ENCODE data around the gene MCTP2.

The MCTP2 gene

DNA sequence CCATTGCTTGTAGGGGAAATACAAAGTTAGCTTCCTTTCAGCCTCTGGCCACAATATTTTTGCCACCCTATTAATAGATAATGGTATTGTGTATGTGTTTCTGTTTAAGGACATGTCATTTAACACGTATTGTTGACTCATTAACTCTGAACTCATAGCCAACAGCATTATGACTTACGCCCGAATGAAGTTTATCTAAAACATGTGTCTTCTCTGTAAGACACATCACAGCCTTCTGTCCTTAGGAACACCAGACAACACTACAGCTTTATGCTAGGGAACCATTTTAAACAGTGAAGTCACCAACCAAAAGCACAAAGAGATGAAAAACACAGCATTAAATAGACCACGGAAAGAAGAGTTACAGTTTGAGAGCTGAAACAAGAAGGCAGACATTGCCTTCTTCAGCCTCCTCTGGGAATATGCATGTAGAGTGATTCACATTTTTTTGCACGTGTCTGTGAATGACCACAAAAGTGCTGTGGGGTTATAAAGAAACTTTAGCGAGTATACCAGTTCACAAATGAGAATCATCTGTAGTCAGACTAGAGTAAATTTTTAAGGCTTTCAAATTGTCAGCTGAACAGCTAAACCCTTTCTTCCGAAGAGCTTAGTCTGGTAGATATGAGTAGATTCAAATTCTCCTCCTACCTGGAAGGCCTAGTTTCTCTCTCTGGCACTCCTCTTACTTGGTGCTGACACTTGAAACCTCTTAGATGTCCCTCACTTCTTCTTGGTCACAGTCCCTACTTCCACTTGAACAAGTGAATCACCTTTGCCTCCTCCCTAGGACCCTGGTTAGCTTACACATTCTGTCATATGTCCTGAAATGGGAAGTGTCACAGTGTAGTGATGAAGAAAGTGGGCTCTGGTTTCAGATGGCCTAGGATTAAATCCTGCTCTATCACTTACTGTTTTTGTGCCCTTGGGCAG is 32.2 kb downstream of the MCTP2 start:
- DNase-seq = no peak

DNA sequence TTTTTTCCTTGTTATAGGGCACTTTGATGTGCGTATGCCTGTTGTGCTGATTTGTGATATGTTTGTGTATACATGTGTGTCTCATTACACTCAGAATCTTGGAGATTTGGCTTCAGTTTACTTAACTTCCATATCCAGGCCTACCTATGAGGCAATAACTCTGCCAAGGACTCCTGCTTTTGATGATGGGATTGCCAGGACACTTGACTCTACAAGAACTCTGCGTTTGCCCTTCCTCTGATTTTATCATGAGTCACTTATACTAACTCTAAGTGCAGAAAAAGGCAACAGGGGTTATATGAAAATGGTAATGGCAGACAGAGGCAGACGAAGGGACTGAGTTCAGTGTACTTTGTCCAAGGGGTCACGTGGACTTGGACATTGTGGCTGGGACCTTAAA is 33.6 kb downstream of the MCTP2 start:
- DNase-seq = no peak

DNA sequence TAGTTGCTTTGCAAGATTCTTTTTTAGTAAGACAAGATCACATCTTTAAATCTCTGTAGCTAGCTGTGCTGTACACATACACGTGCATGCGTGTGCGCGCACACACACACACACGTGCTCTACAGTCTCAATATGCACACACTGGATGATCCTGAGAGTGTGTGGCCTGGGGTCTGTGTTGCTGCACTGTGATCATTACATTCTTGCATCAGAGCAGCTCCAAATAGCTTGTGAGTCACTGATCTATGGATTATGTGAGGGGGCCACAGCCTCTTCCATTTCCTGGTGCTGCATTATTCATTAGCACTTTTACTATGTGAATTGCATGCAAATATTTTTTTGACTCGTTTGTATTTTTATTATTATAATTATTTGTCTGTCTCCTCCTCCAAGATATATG is 34.6 kb downstream of the MCTP2 start:
- no peak for DNase-seq

DNA sequence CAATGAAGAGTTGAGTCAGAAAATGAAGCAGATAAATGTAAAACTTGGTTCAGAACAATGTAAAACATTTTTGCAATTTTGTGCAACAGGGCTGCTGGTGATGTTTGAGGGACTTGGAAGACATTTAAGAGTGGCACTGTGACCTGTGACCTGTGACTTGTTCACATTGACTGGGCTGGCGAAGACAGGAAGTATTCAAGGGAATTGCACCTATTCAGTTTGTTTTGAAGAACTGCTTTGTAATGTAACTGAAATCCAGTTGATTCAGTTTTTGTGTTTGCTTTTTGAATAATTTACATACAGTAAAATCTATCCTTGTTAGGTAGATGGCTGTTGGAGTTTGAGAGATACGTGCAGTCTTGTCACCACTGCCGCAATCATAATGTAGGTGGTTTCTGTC is 35.4 kb downstream of the MCTP2 start:
- DNase-seq = no peak

- DNase-seq = no peak
Measured at GRCh38 chr15:94269954-94270353, 38.6 kb downstream of the MCTP2 start.

- DNase-seq = no peak
Measured at GRCh38 chr15:94270570-94270969, 39.2 kb downstream of the MCTP2 start.

DNA sequence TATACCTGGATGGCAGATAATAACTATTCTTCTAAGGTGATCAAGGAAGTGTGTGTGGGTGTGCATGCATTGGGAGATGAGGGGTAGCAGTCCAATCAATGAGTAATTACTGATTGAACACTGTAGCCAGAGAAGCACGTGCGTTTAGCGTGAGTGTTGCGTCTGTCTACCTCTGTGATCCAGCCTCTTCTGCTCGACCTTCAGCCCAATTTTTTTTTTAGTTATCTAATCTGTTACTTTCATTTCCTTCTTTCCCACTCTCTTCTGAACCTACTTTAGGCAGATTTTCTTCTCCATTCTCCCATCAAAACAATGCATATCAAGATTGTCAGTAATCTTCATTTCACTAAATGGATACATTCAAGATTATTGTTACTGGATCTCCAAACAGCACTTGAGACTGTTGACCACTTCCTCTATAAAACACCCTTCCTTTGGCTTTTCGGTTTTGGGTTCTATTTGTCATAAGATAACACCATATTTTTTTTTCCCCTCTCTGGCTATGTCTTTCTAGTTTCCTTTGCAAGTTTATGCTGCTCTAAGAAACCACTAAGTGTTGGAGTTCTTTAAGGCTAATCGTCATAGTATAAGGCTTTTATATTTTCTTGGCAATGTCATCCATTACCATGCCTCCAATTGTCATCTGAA is 41.0 kb downstream of the MCTP2 start:
- DNase-seq = no peak

DNA sequence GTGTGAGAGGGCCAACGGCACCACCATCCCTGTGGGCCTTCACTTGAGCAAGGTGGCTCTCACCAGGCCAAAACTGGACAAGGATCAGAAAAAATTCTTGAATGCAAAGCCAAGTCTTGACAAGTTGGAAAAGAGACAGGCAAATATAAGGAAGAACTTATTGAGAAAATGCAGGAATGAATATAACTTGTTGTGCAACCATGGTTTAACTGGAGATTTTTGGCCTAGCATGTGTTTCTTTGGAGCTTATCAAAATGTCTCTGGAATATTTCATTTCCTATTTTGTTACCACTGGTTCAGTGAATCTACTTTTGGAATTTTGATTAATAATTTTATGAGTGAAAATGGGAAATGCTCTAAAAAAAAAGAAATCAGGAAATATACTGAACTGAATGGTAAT is 42.5 kb downstream of the MCTP2 start:
- no peak for DNase-seq

GRCh38 chr15:94274745-94275144 is 43.4 kb downstream of the MCTP2 start:
- DNase-seq = no peak

DNA sequence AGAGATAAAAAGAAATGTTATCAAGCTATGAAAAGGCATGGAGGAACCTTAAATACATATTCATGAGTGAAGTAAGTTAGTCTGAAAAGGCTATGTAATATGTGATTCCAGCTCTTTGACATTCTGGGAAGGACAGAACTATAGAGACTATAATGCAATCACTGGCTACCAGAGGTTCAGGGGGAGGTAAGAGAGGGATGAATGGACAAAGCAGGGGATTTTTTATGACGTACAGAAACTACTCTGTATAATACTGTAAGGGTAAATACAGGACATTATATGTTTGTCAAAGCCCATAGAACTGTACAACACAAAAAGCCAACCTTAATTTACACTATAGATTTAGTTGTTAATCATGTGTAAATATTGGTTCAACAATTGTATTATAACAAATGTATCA is 46.1 kb downstream of the MCTP2 start:
- no peak for DNase-seq

DNA sequence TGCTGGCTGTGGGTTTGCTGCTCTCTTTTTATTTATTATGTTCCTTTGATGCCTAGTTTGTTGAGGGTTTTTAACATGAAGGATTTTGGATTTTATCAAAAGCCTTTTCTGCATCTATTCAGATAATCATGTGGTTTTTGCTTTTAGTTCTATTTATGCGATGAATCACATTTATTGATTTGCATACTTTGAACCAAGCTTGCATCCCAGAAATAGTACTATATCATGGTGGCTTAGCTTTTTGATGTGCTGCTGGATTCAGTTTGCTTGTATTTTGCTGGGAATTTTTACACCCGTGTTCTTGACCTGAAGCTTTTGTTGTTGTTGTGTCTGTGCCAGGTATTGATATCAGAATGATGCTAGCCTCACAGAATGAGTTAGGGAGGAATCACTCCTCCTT is 48.4 kb downstream of the MCTP2 start:
- no peak for DNase-seq

GRCh38 chr15:94280301-94280700 is 48.9 kb downstream of the MCTP2 start:
- no peak for DNase-seq

DNA sequence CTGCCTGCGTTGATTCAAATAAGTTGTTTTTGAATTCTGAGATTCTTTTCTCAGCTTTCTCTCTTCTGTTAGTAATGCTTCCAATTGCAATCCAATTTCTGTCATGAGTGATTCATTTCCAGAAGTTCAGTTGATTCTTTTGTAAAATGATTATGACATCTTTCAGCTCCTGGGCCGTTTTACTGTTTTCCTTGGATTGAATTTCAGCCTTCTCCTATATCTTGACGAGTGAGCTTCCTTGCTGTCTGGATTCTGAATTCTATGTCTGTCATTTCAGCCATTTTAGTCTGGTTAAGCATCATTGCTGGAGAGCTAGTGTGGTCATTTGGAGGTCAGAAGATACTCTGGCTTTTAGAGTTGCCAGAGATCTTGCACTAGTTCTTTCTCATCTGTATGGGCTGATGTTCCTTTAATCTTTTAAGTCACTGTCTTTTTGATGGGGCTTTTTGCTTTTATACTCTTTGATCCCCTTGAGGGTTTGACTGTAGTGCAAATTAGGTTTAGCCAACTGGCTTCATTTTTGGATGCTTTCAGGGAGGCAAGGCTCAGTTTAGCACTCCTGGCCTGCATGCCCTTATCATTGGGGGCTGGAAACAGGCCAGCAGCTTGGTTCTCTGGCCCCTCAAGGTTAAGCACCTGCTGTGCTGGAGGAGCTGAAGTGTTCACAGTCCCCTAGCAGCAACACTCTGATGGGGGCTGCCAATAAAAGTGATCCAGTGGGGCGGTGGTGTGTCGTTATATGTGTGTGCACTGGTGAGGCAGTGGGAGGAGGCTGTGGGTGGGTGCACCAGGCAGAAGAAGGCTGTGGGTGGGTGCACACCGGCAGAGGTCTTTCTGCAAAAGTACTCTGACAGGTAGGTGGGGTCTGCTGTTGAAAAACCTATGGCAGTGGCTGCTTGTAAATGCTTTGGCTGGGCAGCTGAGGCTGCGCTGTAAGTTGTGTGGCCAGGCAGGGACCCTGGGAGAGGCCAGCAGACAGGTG is 51.2 kb downstream of the MCTP2 start:
- no peak for DNase-seq

DNA sequence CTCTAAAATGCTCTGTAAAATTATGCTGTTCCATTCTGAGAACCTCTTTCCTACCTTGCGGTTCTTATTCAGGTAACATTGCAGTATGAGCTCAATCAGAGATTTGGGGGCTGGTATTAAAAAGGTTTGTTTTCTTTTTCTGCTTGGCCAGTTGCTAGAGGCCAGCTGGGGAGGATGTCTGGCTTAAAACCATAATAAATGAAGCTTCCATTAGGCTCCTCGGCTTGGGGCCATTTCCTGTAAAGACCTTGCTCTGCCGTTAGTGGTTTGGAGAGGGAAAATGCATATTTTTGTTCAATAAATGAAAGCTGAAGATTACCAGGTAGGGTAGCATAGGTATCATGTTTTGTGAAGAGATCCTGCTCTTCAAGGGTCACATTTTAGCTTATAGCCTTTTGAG is 55.2 kb downstream of the MCTP2 start:
- DNase-seq = no peak

DNA sequence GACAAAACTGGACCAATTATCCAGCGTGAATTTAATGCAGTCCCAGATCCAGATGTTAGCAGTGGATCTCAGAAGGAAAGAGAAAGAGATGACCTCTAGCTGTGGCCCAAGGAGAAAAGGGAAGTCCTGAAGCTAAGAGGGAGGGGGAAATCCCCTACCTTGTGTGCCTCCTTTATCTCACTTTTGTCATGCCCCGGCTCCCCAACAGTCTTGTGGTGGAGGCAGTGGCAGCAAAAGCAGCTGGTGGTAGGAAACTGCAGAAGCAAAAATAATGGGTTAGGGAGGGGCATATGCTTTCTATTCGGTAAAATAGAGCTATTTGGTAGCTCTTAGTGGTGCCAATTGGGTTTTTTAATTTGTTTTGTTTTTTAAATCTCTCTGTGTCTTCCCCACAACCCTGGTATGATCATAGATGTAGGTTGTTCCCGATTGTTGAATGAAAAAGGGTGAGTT is 56.5 kb downstream of the MCTP2 start:
- no peak for DNase-seq

DNA sequence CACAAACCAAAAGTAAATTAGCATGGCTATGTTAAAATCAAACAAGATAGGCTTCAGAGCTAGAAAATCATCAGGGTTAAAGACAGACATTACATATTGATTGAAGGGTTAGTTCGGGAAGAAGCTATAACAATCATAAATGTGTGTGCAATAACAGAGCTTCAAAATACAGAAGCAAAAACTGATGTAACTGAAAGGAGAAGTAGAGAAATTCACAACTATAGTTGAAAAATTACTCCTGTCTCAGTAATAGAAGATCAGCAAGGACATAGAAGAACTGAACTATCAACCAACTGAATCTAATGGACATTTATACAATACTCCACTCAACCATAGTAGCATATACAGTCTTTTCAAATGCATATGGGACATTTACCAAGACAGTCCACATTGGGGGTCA is 59.4 kb downstream of the MCTP2 start:
- no peak for DNase-seq

DNA sequence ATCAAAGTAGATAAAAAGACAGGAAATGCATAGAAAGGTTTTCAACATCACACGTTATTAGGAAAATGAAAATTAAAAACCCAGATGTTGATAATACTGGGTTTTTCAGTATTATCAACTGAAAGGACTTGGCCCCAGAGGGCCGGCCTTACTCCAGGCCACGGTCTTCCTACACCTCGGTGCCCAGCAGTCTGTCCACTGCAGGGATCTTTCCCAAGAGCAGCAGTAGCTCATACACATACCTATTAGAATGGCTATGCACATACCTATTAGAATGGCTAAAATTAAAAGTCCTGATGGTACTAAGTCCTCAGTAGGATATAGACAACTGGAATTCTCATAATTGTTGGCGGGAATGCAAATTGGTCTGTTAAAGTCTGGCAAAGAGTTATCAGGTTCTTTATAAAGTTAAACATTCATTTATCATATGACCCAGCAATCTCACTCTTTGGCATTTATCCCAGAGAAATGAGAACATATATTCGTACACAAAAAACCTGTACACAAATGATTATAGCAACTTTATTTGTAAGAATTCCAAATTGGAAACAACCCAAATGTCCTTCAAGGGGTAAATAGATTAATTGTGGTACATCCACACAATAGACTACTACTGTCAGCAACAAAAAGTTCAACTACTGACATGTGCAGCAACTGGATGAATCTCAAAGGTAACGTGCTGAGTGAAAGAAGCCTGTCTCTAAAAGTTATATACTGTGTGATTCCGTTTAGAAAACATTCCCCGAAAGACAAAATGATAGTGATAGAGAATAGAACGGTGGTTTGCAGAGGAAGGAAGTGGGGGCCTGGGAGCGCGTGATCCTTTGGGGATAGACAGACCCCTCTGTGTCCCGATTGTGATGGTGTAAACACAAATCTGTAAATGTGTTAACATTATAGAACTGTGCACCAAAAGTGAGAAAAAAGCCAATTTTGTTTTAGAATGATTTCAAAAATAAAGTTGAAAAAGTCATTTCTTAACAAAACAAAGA is 62.3 kb downstream of the MCTP2 start:
- no peak for DNase-seq

DNA sequence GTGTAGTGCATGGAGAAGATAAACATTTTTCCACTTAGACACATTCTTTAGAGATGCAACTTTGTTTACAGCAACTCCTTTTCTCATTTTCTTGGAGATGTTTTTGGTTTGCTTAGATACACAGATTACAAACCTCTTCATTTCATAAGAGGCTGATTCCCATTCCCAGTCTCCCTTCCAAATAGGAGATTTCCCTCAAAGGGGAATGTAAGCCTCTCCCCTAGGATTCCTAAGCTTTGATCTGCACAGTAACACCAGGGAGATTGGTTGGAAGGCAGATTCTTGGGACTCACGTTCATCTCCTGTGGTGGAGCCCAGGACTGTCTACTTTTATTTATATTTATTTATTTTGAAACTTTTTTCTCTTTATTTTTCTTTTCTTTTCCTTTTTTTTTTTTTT is 63.2 kb downstream of the MCTP2 start:
- no peak for DNase-seq

DNA sequence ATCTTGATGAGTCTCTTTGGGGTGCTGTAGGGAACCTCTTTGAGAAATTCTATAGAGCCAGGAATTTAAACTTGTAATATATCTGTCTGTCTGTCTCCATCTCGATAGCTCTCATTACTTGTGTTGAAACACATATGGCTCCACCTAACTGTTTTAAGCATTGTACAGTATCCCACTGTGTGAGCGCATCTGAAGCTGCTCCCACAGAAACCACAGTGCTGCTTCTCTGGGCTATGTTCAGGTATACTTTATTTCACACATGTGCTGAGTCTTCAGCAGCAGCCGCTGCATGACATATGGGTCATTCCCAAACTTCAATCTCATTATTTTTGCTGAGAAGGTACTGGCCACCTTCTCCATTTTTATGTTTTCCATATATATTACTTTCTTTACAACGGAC is 63.9 kb downstream of the MCTP2 start:
- no peak for DNase-seq

DNA sequence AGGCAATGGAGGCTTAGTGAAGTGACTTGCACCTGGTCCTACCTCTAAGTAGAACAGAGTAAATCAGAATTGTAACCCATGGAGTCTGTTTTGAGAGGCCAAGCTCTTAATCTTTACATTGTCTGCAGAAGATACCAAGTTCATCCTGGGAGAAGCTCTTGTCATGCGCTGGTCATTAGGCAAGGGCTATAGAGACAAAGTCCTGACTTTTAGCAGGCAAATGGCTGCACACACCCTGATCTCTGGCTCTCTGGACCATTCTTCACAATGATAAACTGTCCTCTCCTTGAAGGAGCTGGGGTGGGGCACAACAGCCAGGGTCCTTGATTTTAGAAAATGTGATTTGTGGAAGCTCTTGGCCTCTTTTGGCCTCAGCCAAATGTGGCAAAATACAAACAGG is 65.4 kb downstream of the MCTP2 start:
- no peak for DNase-seq

DNA sequence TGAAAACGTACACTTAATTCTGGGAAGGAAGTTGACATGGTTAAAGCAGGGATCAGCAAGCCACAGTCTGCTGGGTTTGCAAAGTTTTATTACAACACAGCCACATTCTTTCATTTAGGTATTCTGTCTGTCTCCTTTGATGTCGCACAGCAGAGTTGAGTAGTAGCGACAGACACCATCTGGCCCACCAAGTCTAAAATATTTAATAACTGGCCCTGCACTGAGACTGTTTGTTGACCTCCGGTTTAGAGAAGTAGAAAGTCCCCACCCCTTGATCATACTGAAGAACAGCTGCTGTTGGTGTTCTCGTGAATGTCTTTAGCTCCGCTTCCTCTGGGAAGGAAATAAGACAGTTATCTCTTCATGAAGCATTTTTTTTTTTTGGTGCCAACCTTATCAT is 66.2 kb downstream of the MCTP2 start:
- DNase-seq = no peak

- no peak for DNase-seq
Measured at GRCh38 chr15:94298364-94298763, 67.0 kb downstream of the MCTP2 start.
